Measurements from ENCODE around the gene SLC38A5.
"Not testable (repeated sequence)": the region's sequence is repeated elsewhere in the genome, so short reads cannot be mapped to it uniquely, and the experiment has no call there.

DNA sequence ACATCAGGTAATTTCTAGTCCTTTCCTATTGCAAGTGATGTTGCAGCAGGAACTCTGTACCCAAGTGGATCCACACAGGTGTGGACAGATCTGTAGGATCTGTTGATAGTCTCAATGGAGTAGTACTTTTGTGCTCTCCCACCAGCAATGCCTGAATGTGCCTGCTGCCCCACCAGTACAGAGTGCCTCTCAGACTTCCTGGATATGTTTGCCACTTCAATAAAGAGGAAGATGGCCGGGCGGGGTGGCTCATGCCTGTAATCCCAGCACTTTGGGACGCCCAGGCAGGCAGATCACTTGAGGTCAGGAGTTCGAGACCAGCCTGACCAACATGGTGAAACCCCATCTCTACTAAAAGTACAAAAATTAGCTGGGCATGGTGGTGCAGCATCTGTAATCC is 49.4 kb upstream of the SLC38A5 start:
- not testable (repeated sequence) for TF ChIP-seq RCOR1 (IDR thresholded peaks at IDR 0.05; ENCODE audit: low read length); REST (IDR thresholded peaks at IDR 0.05; ENCODE audit: low read depth, low read length); RXRA (IDR thresholded peaks at IDR 0.05; ENCODE audit: borderline replicate concordance, low read depth); CTCF (IDR thresholded peaks at IDR 0.05); EZH2phosphoT487 (IDR thresholded peaks at IDR 0.05; ENCODE audit: borderline replicate concordance, low read depth); EP300 (IDR thresholded peaks at IDR 0.05; ENCODE audit: borderline replicate concordance in 1 of 2, low read depth in 1 of 2, low read length in 1 of 2); ELF1 (IDR thresholded peaks at IDR 0.05); YY1 (IDR thresholded peaks at IDR 0.05; ENCODE audit: low read depth); PBX3 (IDR thresholded peaks at IDR 0.05); POLR2AphosphoS5 (IDR thresholded peaks at IDR 0.05; ENCODE audit: low read depth, low read length); RFX5 (IDR thresholded peaks at IDR 0.05; ENCODE audit: low read length)
- TF ChIP-seq, protein P1, sequence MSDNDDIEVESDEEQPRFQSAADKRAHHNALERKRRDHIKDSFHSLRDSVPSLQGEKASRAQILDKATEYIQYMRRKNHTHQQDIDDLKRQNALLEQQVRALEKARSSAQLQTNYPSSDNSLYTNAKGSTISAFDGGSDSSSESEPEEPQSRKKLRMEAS (IDR thresholded peaks at IDR 0.05; ENCODE audit: low read depth): not testable (repeated sequence)
- TF ChIP-seq, protein P2, sequence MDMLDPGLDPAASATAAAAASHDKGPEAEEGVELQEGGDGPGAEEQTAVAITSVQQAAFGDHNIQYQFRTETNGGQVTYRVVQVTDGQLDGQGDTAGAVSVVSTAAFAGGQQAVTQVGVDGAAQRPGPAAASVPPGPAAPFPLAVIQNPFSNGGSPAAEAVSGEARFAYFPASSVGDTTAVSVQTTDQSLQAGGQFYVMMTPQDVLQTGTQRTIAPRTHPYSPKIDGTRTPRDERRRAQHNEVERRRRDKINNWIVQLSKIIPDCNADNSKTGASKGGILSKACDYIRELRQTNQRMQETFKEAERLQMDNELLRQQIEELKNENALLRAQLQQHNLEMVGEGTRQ (IDR thresholded peaks at IDR 0.05; ENCODE audit: borderline replicate concordance, low read depth, low read length): not testable (repeated sequence)

All from SK-N-SH (cell line).